GM12864 (cell line): ENCODE data around the gene DSG4.

Experiments used
- DNase-seq: peaks from one replicate; pipeline ENCODE4 v3.0.0-alpha.2; 2011; ENCODE audit warnings: low read depth
- H3K4me3 ChIP-seq: 2 replicates; pipeline ENCODE4 v1.5.1; 2011; ENCODE audit warnings: mild to moderate bottlenecking, low read depth, low read length, control low read depth
- CTCF ChIP-seq: IDR thresholded peaks from 2 replicates; pipeline ENCODE4 v1.5.1; 2011; ENCODE audit warnings: low read depth, mild to moderate bottlenecking, moderate library complexity, low read length, control low read depth, inconsistent platforms; ENCODE audit errors: missing control alignments

DSG4 gene

GRCh38 chr18:31420524-31420923 lies 43.9 kb downstream of the DSG4 start:
- no peak overlapping the region for H3K4me3 ChIP-seq
- DNase-seq: no peak
- no peak for TF ChIP-seq CTCF

GRCh38 chr18:31424383-31424988 lies 47.9 kb downstream of the DSG4 start:
- DNase-seq: no peak
- peak; percentile 84 for TF ChIP-seq CTCF
- no peak overlapping the region for H3K4me3 ChIP-seq

GRCh38 chr18:31426021-31426420 lies 49.4 kb downstream of the DSG4 start:
- DNase-seq: no peak
- TF ChIP-seq CTCF: no peak
- no peak overlapping the region for H3K4me3 ChIP-seq

GRCh38 chr18:31426871-31427406 lies 50.4 kb downstream of the DSG4 start:
- no peak for DNase-seq
- no peak overlapping the region for H3K4me3 ChIP-seq
- no peak for TF ChIP-seq CTCF

GRCh38 chr18:31428211-31428610 lies 51.6 kb downstream of the DSG4 start:
- H3K4me3 ChIP-seq: no peak overlapping the region
- DNase-seq: no peak
- no peak for TF ChIP-seq CTCF

- no peak overlapping the region for H3K4me3 ChIP-seq
- no peak for TF ChIP-seq CTCF
- DNase-seq: no peak
Measured at GRCh38 chr18:31429623-31430022, 53.0 kb downstream of the DSG4 start.

GRCh38 chr18:31430072-31430471 lies 53.5 kb downstream of the DSG4 start:
- TF ChIP-seq CTCF: no peak
- H3K4me3 ChIP-seq: no peak overlapping the region
- no peak for DNase-seq
